ENCODE results near the gene MECP2.

GRCh38 chrX:154037754-154038153 lies 59.8 kb downstream of the MECP2 start:
- TF ChIP-seq CTCF (IDR thresholded peaks at IDR 0.05) (no peak), POLR2A (IDR thresholded peaks at IDR 0.05) (no peak)

All from right lobe of liver (tissue), 4 donors.